Stimulated activated CD4-positive, alpha-beta T cell treated with anti-CD3 and anti-CD28 coated beads, Interleukin-4, amount 100 ng/mL, for 48 hours (primary cell): Measurements from ENCODE around the gene SMIM38.
"Not testable (repeated sequence)": the region's sequence is repeated elsewhere in the genome, so short reads cannot be mapped to it uniquely, and the experiment has no call there.

ENCODE experiments used
- DNase-seq, 2 donors: peaks; one replicate each; pipeline ENCODE4 v3.0.0-alpha.2; 2020; ENCODE audit warnings: low read depth in 2 of 2

The SMIM38 gene

DNA sequence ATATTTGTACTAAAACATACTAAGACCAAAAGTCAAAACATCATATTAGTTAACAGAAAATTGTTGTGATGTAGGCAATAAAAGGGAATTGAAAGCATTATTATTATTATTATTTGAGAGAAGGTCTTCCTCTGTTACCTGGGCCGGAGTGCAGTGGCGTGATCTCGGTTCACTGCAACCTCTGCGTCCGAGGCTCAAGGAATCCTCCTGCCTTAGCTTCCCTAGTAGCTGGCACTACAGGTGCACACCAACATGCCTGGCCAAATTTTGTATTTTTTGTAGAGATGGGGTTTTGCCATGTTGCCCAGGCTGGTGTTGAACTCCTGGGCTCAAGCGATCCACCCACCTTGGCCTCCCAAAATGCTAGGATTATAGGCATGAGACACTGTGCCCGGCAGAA, 15.6 kb upstream of the SMIM38 start:
- DNase-seq: not testable (repeated sequence)

DNA sequence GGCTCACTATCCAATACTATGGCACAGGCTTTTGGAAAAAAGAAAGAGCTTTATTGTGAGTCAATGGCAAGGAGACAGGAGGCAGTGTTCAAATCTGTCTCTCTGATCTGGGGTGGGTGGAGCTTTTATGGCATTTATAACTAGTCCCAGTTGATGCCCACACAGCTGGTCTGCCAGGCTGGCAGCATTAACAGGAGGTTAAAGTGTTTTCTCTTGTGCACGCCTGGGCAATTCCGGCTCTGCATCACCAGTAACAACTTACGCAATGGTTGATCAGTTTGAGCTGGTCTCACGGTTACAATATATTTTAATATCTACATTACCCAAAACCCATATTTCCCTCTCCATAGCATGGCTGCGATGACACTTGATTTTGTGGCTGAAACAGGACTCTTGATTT, 15.1 kb upstream of the SMIM38 start:
- DNase-seq: no peak

DNA sequence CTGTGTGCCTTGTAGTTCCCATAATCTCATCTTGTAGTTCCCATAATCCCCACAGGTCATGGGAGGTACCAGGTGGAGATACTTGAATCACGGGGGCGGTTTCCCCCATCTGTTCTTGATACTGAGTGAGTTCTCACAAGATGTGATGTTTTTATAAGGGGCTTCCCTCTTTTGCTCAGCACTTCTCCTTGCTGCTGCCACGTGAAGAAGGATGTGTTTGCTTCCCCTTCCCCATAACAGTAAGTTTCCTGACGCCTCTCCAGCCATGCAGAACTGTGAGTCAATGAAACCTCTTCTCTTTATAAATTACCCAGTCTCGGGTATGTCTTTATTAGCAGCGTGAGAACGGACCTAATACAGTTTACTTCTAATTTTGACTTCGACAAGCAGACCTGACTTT, 14.0 kb upstream of the SMIM38 start:
- DNase-seq: no peak

DNA sequence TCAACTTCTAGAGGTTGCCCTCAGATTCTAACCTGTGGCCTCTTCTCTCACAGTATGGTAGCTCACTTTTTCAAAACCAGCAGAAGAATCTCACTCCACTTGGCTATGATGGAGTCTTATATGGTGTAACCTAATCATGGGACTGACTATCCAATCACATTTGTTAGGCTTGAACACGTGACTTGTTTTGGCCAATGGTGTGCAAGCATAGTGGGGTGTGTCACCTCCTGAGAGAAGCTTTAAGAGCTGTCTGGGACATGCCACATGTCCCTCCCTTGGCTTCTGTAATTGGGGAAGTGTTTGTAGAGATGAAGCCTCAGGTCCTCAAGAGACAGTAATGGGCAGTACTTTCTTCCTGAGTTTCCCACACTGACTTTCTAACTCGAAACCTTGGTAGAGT, 12.8 kb upstream of the SMIM38 start:
- DNase-seq: no peak

DNA sequence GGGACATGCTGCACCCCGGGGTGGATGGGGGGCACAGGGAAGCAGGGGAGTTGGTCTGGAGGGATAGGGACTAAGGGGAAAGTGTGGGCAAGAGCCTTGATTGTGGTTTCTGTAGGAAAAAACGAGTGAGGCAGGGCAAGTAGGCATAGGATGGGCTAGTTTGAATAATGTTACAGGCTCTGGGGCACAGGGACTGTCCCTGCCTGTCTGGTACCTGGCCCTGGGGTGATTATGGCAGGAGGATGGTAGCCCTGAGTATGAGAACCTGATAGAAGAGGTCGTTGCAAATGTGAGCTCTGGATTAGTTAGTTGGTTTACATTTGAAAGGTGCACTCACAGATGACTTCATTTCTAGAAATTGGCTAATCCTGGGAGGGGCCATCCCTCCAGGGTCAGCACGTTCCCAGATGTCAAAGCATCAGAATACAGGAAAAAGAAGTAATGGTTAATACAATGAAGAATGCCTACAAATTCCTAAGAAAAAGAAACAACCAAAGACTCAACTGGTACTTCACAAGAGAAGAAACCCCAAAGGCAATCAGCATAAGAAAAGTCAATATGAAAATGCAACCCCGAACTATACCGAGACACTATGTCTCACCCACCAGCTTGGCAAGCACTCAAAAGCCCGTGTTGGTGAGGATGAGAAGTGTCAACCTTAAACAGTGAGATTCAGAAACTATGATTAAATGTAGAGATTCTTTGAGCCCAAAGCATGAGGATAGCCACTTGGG, 11.3 kb upstream of the SMIM38 start:
- peak in 1 of 2 donors; percentile 42 for DNase-seq

DNA sequence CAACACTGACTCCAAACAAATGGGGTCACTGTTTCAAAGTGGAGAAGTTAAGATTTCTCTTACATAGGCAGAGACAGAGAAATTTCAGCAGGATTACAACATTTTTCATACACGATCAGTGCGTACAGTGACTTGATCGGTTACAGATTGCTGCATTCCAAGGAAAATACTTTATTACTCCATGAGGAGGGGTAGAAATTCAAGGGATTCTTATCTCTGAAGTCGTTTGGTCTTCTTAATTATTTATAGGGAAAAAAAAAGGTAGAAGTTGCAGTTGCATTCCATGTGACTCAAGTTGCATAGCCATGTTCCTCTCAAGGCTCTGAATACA, 10.7 kb upstream of the SMIM38 start:
- DNase-seq: no peak

DNA sequence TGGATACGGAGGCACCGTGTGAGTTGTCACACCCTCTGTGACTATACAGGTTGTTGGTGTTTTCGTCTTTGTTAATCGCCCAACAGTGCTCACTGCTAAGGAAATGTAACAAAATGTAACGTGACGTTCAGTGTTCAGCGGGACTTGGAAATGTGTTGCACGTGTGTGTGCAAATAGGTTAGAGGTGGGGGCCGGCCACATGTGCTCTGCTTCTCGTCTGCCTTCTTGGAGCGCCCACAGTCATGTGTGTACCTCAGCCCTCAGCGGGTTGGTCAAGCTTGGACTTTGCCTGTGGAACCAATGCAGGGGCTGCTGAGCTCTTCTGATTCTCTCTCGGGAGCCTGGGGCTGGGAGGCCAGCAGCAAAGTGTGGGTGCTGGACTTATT, 7.4 kb upstream of the SMIM38 start:
- DNase-seq: no peak

DNA sequence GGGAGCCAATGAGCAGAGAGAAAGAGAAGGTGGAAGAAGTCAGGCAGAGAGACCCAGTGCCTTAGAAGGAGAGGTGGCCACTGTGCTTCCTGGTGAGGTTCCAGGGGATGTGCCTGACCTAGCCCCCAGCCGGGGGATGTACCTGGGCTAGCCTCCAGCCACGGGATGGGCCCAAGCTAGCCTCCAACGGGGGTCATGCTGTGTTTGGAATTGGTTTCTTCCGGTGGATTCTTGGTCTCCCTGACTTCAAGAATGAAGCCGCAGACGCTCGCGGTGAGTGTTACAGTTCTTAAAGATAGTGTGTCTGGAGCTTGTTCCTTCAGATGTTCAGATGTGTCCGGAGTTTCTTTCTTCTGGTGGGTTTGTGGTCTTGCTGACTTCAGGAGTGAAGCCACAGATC, 6.9 kb upstream of the SMIM38 start:
- no peak for DNase-seq

DNA sequence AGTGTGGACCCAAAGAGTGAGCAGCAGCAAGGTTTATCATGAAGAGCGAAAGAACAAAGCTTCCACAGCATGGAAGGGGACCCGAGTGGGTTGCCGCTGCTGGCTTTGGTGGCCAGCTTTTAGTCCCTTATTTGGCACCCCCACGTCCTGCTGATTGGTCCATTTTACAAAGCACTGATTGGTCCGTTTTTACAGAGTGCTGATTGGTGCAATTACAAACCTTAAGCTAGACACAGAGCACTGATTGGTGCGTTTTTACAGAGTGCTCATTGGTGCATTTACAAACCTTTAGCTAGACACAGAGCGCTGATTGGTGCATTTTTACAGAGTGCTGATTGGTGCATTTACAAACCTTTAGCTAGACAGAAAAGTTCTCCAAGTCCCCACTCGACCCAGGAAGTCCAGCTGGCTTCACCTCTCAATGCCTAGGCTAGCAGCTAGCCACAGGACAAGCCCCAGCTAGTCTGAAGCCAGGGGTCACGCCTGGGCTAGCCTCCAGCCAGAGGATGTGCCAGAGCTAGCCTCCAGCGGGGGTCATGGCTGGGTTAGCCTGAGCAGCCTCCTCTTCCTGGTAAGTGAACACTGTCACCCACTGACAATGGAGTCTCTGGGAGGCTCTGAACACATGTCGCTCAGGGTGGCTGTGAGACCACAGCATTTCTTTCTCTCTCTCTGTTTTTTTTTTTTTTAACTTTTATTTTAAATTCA, 6.2 kb upstream of the SMIM38 start:
- DNase-seq: not testable (repeated sequence)

DNA sequence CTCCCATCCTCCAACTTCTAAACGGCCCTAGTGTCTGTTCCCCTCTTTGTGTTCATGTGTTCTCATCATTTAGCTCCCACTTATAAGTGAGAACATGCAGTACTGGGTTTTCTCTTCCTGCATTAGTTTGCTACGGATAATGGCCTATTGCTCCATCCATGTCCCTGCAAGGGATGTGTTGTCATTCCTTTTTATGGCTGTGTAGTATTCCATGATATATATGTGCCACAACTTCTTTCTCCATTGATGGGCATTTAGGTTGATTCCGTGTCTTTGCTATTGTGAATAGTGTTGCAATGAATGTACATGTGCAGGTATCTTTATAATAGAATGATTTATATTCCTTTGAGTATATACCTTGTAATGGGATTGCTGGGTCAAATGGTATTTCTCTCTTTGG, 5.6 kb upstream of the SMIM38 start:
- DNase-seq: no peak

DNA sequence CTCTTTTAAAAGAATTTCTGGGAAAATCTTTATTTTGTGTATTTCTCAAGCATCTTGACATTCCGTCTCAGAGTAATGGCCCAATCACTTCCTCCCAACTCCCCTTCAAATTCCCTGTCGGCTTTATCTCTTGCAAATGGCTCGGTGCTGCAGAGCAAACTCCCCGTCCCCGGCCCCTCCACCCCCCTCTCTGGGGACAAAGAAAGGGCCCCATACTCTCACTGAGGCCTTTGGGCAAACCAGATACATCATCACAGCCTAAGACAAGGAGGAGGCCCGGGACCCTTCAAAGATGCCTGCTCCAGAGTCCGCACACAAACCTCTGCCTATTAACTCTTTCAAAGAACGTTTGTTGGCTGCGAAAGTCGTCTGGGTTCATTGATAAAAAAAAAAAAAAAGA, 3.9 kb upstream of the SMIM38 start:
- DNase-seq: no peak

DNA sequence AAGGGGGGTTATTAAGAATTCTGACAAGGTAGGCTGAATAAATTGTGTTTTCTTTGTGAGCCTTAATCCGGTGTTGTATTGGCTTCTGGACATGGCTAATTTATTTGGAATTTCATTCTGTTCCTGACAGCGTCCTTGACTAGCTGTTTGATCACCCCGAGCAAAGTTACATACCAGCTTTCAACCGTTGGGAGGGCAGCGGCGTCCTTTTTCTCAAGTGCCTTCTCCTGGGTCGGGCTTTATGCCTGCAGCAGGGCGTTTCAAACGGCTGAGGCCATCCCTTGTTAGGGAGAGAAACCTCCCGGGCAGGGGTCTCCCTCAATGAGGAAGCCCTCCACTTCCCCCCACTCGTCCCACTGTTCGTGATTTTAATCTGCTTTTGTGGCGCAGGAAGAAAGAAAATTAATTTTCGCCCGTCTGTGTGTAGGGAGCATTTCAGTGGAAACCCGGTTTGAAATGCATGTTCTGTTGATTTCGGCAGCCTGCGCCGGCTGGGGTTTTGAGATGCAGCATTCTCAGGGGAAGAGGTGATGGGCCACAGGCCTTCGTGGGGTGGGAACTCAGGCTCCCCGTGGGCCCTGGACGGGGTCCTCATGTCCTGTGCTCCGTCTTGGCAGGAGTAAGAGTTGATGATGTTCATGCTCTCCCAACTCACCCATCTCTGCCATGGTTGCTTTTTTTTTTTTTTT, 2.9 kb upstream of the SMIM38 start:
- DNase-seq: no peak

DNA sequence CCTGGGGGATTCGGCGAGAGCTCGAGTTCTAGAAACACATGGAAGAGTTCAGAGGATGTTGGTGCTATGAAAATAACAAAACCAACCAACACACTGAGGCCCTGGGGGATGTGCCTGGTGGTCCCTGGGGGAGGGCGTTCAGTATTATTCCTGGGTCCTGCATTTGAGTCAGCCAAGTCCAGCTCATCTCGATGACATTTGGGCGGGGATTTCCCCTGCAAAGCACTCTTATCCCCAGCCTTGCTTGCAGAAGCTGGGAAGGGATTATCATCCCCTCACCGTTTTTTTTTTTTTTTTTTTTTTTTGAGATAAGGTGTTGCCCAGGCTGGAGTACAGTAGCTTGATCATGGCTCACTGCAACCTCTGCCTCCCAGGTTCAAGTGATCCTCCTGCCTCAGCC, 2.1 kb upstream of the SMIM38 start:
- DNase-seq: no peak

DNA sequence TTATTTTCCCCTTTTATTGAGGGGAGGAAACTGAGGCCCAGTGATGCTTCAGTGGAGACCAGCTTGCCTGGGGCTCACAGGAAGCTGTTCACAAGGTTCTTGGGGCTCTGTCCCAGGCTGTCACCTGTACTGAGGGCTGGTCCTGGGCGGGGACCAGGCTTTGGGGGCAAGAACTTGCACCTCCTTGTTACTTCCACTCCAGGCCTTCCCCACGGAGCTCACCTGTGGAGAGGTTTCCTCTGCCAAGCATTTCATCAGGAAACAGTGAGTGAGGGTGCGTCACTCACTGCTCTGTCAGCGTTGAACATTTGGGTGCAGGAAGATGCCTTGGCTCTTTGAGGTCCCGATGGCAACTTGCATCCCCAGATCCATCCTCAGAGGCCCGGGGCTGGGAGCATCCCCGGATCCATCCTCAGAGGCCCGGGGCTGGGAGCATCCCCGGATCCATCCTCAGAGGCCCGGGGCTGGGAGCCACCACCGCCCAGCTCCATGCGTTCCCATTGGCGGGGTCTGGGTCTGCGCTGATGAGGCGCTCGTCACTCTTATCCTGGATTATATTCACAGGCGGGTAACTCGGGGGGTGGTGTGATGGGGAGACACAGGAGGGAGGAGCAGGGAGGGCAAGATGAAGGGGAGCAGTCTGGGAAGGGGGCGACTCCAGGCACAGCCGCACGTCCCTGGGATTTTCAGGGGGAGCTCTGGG, 1.4 kb upstream of the SMIM38 start:
- no peak for DNase-seq

DNA sequence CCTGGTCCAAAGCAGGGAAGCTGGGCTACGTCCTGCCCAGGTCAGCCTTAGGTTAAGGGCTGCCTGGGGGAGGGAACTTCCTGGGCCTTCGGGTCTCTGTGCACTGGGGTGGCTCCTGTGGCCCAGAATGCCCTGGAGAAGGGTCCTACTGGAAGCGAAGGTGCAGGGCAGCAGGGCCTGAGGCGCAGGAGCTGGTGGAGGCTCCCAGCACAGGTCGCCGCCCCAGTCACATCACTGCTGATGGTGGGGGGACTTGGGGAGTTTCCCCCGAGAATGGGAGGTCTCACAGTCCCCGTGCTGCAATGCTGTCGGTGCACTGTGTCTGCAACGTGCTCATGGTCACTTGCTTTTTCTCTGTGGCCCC, 815 bp upstream of the SMIM38 start:
- DNase-seq: no peak

DNA sequence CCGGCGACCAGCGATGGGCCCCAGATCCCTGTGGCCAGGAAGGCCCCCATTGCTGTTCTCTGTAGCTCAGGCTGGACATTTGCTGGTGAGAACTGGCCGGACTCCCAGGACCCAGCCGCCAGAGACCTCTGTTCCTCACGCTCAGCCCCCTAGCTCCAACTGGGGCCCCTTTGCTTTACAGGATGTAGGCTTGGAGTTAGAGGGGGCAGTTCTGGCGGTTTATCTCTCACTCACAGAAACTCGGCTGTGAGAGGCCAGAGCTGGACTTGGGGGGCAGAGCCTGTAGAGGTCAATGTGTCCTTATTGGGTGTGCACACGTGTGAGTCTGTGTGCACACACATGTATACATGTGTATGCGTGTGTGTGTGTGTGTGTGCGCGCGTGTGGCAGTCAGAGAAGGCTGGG, 502 bp downstream of the SMIM38 start:
- DNase-seq: no peak

DNA sequence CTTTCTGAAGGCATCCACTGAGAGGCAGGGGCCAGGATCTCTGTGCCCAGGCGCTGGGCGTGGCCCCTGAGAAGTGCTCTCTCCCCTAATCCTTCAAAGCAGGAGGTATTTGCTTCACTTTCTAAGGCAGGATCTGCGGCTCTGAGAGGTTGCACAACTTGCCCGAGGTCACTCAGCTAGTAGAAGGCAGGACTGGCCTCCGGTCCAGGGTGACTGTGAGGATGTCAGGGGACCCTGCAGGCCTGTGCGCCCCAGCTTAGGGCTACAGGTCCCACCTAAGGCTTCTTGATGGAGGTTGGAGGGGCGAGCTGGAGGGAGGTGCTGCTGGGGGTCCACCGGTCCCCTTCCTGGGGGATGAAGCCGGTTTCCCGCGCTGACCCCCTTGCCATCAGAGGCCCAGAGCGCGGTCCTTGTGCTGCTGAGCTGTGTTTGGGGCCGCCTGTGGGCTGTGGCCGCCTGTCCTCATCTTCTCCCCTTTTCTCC, 979 bp downstream of the SMIM38 start:
- no peak for DNase-seq

DNA sequence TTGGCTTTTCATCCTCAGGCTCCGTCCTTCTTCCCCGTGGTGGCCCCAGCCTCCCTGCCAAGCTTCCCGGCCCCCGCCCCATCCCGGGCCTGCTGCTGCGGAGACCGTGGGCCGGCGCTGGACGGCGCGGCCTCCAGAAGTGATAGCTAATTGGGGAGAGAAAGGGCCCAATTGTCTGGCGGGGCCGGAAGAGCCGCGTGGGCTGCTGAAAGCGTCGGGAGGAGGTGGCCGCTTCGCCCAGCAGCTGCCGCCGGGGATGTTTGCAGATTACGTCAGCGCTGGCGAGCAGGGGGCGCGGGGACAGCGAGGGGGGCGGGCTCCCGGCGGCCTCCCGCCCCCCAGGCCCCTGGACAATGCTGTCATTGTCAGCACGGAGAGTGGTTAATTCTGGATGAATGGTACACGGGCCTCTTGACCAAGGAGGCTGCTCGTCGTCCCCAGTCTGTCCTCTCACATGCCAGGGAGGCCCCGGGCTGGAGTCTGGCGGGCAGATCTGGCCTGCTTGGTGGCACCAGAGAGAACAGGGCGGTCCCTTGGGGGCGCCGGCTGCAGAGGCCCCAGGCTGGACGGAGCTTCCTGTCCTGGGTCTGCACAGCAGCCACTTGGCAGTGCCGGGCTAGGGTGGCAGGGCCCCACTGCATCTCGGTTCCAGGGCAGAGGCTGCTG, 1.6 kb downstream of the SMIM38 start:
- DNase-seq: no peak

DNA sequence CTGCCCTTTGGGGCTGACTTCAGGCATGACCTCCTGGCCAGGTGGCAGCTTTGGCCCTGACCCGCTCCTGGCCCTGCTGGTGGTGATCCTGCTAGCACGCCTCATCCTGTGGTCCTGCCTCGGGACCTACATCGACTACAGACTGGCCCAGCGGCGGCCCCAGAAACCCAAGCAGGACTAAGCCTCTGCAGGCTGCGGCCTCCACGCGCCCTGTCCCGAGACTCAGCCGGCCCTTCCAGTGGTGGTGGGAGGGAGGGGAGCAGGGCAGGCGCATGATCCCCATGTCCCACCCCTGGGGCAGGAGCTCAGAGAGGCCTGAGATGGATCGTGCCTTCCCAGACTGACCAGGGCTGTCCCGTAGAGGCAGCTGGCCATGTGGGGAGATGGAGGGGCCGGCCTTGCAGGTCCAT, 2.1 kb downstream of the SMIM38 start:
- no peak for DNase-seq

DNA sequence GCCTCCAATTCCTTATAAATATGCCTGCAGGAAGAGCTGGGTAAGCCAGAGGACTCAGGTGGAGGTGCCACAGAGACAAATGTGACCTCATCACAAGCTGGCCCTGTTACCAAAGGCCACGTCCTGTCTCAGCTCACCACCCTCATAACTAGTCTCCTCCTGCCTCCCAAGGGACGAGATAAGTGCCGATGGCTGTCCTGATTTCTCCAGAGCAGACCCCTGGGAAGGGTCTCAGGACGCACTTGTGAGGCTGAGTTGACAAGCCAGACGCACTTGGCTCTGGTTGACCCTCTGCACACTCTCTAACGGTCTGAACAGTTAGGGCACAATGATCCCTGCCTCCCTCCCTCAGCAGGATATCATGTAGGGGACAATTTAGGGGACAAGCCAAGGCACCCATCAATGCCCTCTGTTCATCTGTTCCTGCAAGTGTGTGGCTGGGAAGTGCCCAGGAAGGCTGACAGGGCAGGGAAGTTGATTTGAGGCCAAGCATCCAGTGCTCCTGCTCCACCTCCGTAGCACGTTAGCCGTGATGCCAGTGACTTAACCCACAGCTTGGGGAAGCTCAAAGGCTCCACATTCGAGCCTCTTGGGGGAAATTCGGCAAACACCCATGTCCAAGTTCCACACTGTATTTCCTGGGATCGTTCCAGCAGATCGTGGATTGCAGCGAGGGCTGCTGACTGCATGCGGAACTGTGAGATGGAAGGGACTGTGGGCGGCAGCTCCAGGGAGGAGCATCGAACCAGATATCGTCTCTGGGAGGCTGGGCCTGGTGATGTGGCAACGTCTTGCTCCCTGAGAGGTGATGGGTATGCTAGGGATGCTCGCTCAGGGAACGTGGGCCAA, 2.8 kb downstream of the SMIM38 start:
- DNase-seq: no peak
